Liver (tissue), 9 donors: ENCODE measurements around the gene ESPN. TPM values are rescaled to one million over a fixed set of nuclear protein-coding genes. Genes with fewer than 3 reads are reported as not detected.

Experiments
- DNase-seq: peaks from one replicate; pipeline ENCODE4 v3.0.0-alpha.2; 2017; ENCODE audit warnings: low spot score
- H3K27ac ChIP-seq, 2 donors: one replicate each; pipeline ENCODE4 v1.7.0; 2013; ENCODE audit warnings: inconsistent platforms in 2 of 2, low read length in 2 of 2, control low read depth in 1 of 2, low read depth in 1 of 2, mild to moderate bottlenecking in 1 of 2
- H3K27me3 ChIP-seq, 4 donors: one replicate each; pipeline versions ENCODE4 v1.6.1 to v1.7.0; 2013; ENCODE audit warnings: low read length in 3 of 4, inconsistent platforms in 1 of 4, mild to moderate bottlenecking in 1 of 4, moderate library complexity in 1 of 4; ENCODE audit not compliant: control insufficient read depth in 4 of 4, insufficient read depth in 4 of 4
- H3K36me3 ChIP-seq, 4 donors: one replicate each; pipeline versions ENCODE4 v1.6.1 to v1.7.0; 2013; ENCODE audit warnings: low read length in 3 of 4, mild to moderate bottlenecking in 3 of 4, low read depth in 1 of 4, moderate library complexity in 1 of 4; ENCODE audit not compliant: control insufficient read depth in 4 of 4, insufficient read depth in 3 of 4
- H3K4me1 ChIP-seq, 4 donors: one replicate each; pipeline versions ENCODE4 v1.6.1 to v1.7.0; 2013; ENCODE audit warnings: low read length in 3 of 4, mild to moderate bottlenecking in 3 of 4, moderate library complexity in 1 of 4; ENCODE audit not compliant: control insufficient read depth in 4 of 4, insufficient read depth in 4 of 4
- H3K4me3 ChIP-seq, 3 donors: one replicate each; pipeline versions ENCODE4 v1.6.1 to v1.7.0; 2013; ENCODE audit warnings: low read length in 3 of 3, control low read depth in 1 of 3, low read depth in 1 of 3, mild to moderate bottlenecking in 1 of 3
- H3K9ac ChIP-seq, 2 donors: one replicate each; pipeline ENCODE4 v1.7.0; 2013; ENCODE audit warnings: low read length in 2 of 2, mild to moderate bottlenecking in 2 of 2, moderate library complexity in 2 of 2, control low read depth in 1 of 2, low read depth in 1 of 2
- H3K9me3 ChIP-seq, 4 donors: one replicate each; pipeline versions ENCODE4 v1.6.1 to v1.7.0; 2013; ENCODE audit warnings: low read length in 3 of 4; ENCODE audit not compliant: control insufficient read depth in 4 of 4
- CTCF ChIP-seq: fragments of 150-350 bp; IDR thresholded peaks from 2 replicates; pipeline ENCODE4 v1.5.1; 2017; ENCODE audit warnings: improper control_type of control experiment, low read depth, low read length; ENCODE audit not compliant: missing input control
- EGR1 ChIP-seq, 2 donors: IDR thresholded peaks; 2 replicates each; pipeline ENCODE4 v1.6.1; 2016 to 2018; ENCODE audit warnings: antibody characterized with exemption in 2 of 2, low read depth in 2 of 2
- FOXA1 ChIP-seq: IDR thresholded peaks from 2 replicates; pipeline ENCODE4 v1.6.1; 2016; ENCODE audit warnings: antibody characterized with exemption
- FOXA2 ChIP-seq: IDR thresholded peaks from 2 replicates; pipeline ENCODE4 v1.6.1; 2016; ENCODE audit warnings: antibody characterized with exemption
- GABPA ChIP-seq, 2 donors: IDR thresholded peaks in 1 of 2; conservative IDR thresholded peaks in 1 of 2; 2 replicates each; pipeline ENCODE4 v1.6.1; 2016; ENCODE audit warnings: antibody characterized with exemption in 2 of 2, mild to moderate bottlenecking in 1 of 2, moderate library complexity in 1 of 2
- HNF4A ChIP-seq, 2 donors: conservative IDR thresholded peaks; 2 replicates each; pipeline ENCODE4 v1.6.1; 2016; ENCODE audit warnings: antibody characterized with exemption in 2 of 2, mild to moderate bottlenecking in 2 of 2
- HNF4G ChIP-seq: IDR thresholded peaks from 2 replicates; pipeline ENCODE4 v1.6.1; 2016; ENCODE audit warnings: antibody characterized with exemption
- JUND ChIP-seq, 2 donors: IDR thresholded peaks; 2 replicates each; pipeline ENCODE4 v1.6.1; 2016; ENCODE audit warnings: antibody characterized with exemption in 2 of 2
- MAX ChIP-seq: IDR thresholded peaks from 2 replicates; pipeline ENCODE4 v1.6.1; 2016; ENCODE audit warnings: antibody characterized with exemption
- NR2F2 ChIP-seq: IDR thresholded peaks from 2 replicates; pipeline ENCODE4 v1.6.1; 2016; ENCODE audit warnings: antibody characterized with exemption
- RAD21 ChIP-seq, 2 donors: IDR thresholded peaks; 2 replicates each; pipeline ENCODE4 v1.6.1; 2016; ENCODE audit warnings: antibody characterized with exemption in 2 of 2, mild to moderate bottlenecking in 2 of 2
- RXRA ChIP-seq, 2 donors: IDR thresholded peaks; 2 replicates each; pipeline ENCODE4 v1.6.1; 2017 to 2018; ENCODE audit warnings: antibody characterized with exemption in 2 of 2, mild to moderate bottlenecking in 1 of 2
- SP1 ChIP-seq: IDR thresholded peaks from 2 replicates; pipeline ENCODE4 v1.6.1; 2018; ENCODE audit warnings: antibody characterized with exemption, mild to moderate bottlenecking
- TAF1 ChIP-seq: conservative IDR thresholded peaks from 2 replicates; pipeline ENCODE4 v1.6.1; 2016; ENCODE audit warnings: antibody characterized with exemption, mild to moderate bottlenecking
- YY1 ChIP-seq: IDR thresholded peaks from 2 replicates; pipeline ENCODE4 v1.6.1; 2016; ENCODE audit warnings: antibody characterized with exemption, mild to moderate bottlenecking
- WGBS: extraction: QIAGEN DNeasy Blood & Tissue Kit; methylation state at CpG from one replicate; pipeline ENCODE4 v1.1.7; 2013; 5-methylcytosine and 5-hydroxymethylcytosine counted together
- polyA plus RNA-seq, 2 donors: library from polyadenylated mRNA; stranded (reverse) in 1 of 2; unstranded in 1 of 2; fragments of 200-250 nt in 1 of 2; fragments of >200 nt in 1 of 2; fragmentation: Nextera tagmentation in 1 of 2; extraction: Ambion mirVana in 1 of 2; gene quantifications; one replicate each; pipeline versions ENCODE4 v1.2.1 to v1.2.3, GENCODE V29; 2013 to 2015
- total RNA-seq, 2 donors: library from RNA; depleted of rRNA; stranded (reverse); fragments of >200 nt; gene quantifications; one replicate each; pipeline ENCODE4 v1.2.3, GENCODE V29; 2014
- TF ChIP-seq, protein P1 (sequence below): IDR thresholded peaks from 2 replicates; pipeline ENCODE4 v1.6.1; 2016; ENCODE audit warnings: antibody characterized with exemption, mild to moderate bottlenecking
- TF ChIP-seq, protein P2 (sequence below): IDR thresholded peaks from 2 replicates; pipeline ENCODE4 v1.6.1; 2016; ENCODE audit warnings: antibody characterized with exemption
- TF ChIP-seq, protein P3 (sequence below): IDR thresholded peaks from 2 replicates; pipeline ENCODE4 v1.6.1; 2016; ENCODE audit warnings: antibody characterized with exemption
- donor health status: healthy.
- donor health status: healthy.
- donor health status: healthy.
- donor health status: healthy.
- donor health status: healthy.

Gene ESPN
- total and polyA plus RNA-seq, 4 donors, result 61.5 to 103 (median 68.2) TPM

- TF ChIP-seq, protein P1, sequence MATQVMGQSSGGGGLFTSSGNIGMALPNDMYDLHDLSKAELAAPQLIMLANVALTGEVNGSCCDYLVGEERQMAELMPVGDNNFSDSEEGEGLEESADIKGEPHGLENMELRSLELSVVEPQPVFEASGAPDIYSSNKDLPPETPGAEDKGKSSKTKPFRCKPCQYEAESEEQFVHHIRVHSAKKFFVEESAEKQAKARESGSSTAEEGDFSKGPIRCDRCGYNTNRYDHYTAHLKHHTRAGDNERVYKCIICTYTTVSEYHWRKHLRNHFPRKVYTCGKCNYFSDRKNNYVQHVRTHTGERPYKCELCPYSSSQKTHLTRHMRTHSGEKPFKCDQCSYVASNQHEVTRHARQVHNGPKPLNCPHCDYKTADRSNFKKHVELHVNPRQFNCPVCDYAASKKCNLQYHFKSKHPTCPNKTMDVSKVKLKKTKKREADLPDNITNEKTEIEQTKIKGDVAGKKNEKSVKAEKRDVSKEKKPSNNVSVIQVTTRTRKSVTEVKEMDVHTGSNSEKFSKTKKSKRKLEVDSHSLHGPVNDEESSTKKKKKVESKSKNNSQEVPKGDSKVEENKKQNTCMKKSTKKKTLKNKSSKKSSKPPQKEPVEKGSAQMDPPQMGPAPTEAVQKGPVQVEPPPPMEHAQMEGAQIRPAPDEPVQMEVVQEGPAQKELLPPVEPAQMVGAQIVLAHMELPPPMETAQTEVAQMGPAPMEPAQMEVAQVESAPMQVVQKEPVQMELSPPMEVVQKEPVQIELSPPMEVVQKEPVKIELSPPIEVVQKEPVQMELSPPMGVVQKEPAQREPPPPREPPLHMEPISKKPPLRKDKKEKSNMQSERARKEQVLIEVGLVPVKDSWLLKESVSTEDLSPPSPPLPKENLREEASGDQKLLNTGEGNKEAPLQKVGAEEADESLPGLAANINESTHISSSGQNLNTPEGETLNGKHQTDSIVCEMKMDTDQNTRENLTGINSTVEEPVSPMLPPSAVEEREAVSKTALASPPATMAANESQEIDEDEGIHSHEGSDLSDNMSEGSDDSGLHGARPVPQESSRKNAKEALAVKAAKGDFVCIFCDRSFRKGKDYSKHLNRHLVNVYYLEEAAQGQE, result no peak
These were observed 65.9 kb downstream of the ESPN start (continued) for GRCh38 chr1:6490181-6491080.

DNA sequence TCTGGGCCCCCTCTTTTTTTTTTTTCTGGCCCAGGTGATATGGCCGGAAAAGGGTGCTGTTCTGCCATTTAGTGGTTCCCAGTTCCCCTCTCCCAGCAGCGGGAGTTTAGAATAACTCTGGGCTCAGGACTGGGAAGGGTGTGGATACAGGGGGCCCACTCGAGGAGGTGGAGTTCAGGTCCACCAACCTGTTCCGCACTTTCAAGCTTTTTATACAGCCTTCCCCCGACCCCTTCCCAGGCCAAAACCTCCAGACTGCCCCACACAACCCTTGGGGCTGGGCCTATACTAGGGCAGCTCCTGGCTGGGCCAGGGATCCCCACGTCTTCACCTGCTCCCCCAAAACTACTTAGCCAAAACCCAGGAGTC is 66.5 kb downstream of the ESPN start:
- 37% methylated on average over 6 of the region's 6 CpGs for WGBS
- Histone ChIP-seq H3K4me1 (peaks cover 4 to 24% (median 15%) of the 10 kb centered on the region in 4 donors), H3K4me3 (peak overlapping the region; percentile 29 to 84 (median 42)), H3K9ac (peak overlapping the region; percentile 19 to 43), H3K27me3 (no peaks in the 10 kb centered on the region), H3K9me3 (no peaks in the 10 kb centered on the region), H3K36me3 (no peaks in the 10 kb centered on the region), H3K27ac (peak overlapping the region in 1 of 2 donors; percentile 21)
- DNase-seq, result no peak
- TF ChIP-seq YY1 (no peak), FOXA1 (no peak), EGR1 (IDR thresholded peaks at IDR 0.05; ENCODE audit: low read depth in 2 of 2) (no peak), RAD21 (IDR thresholded peaks at IDR 0.05) (no peak), GABPA (IDR thresholded peaks at IDR 0.05 in 1 of 2, conservative IDR thresholded peaks at IDR 0.05 in 1 of 2) (no peak), RXRA (IDR thresholded peaks at IDR 0.05) (no peak), CTCF (no peak), MAX (no peak), TAF1 (no peak)
- TF ChIP-seq, protein P2, sequence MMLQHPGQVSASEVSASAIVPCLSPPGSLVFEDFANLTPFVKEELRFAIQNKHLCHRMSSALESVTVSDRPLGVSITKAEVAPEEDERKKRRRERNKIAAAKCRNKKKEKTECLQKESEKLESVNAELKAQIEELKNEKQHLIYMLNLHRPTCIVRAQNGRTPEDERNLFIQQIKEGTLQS, result no peak

- 86% methylated on average over 6 of the region's 6 CpGs for WGBS
- no peak for DNase-seq
- TF ChIP-seq NR2F2 (no peak), SP1 (no peak), FOXA2 (no peak), JUND (IDR thresholded peaks at IDR 0.05) (no peak), HNF4A (conservative IDR thresholded peaks at IDR 0.05) (no peak), HNF4G (no peak), MAX (no peak)
- TF ChIP-seq, protein P3, sequence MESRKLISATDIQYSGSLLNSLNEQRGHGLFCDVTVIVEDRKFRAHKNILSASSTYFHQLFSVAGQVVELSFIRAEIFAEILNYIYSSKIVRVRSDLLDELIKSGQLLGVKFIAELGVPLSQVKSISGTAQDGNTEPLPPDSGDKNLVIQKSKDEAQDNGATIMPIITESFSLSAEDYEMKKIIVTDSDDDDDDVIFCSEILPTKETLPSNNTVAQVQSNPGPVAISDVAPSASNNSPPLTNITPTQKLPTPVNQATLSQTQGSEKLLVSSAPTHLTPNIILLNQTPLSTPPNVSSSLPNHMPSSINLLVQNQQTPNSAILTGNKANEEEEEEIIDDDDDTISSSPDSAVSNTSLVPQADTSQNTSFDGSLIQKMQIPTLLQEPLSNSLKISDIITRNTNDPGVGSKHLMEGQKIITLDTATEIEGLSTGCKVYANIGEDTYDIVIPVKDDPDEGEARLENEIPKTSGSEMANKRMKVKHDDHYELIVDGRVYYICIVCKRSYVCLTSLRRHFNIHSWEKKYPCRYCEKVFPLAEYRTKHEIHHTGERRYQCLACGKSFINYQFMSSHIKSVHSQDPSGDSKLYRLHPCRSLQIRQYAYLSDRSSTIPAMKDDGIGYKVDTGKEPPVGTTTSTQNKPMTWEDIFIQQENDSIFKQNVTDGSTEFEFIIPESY, result no peak
- TF ChIP-seq, protein P1, result no peak
These were observed 66.9 kb downstream of the ESPN start, which contains the start of gene PLEKHG5 for GRCh38 chr1:6491480-6491962. PLEKHG5 (minus strand) TSS chr1:6491667; CDS start chr1:6477571, 14,096 bp downstream.

More at GRCh38 chr1:6491480-6491962, 66.9 kb downstream of the ESPN start, which contains the start of gene PLEKHG5:
- Histone ChIP-seq H3K4me1 (peaks cover 4 to 19% (median 15%) of the 10 kb centered on the region in 4 donors), H3K9me3 (no peaks in the 10 kb centered on the region), H3K27me3 (no peaks in the 10 kb centered on the region), H3K27ac (peak within 1 kb of the TSS in 1 of 2 donors; percentile 21), H3K4me3 (peak within 1 kb of the TSS; percentile 29 to 84 (median 42)), H3K9ac (peak within 1 kb of the TSS; percentile 19 to 43), H3K36me3 (no peaks in the 10 kb centered on the region)
